H1 (cell line): ENCODE data around the gene MBP.

ENCODE experiments used
- CEBPB ChIP-seq: IDR thresholded peaks from 2 replicates; pipeline ENCODE4 v1.6.1; 2012; ENCODE audit warnings: low read depth, low read length
- CTCF ChIP-seq, 3 experiments: IDR thresholded peaks; 1 replicate in 2 of 3; 2 replicates in 1 of 3; pipeline versions ENCODE4 v1.5.1 to v1.6.1; 2011; ENCODE audit warnings: low read length in 3 of 3, mild to moderate bottlenecking in 3 of 3, inconsistent platforms in 2 of 3, low read depth in 1 of 3, moderate library complexity in 1 of 3; ENCODE audit not compliant: insufficient read depth in 1 of 3; ENCODE audit errors: control extremely low read depth in 1 of 3
- HDAC2 ChIP-seq, 2 experiments: fragments of 300-600 bp in 1 of 2; sonication (generic) in 1 of 2; IDR thresholded peaks; 2 replicates each; pipeline ENCODE4 v1.6.1; 2011 to 2012; ENCODE audit warnings: low read depth in 2 of 2, low read length in 2 of 2, mild to moderate bottlenecking in 2 of 2, moderate library complexity in 2 of 2, borderline replicate concordance in 1 of 2, inconsistent platforms in 1 of 2
- HDAC6 ChIP-seq: IDR thresholded peaks from one replicate; pipeline ENCODE4 v1.7.1; 2012; ENCODE audit warnings: low read depth, mild to moderate bottlenecking, inconsistent platforms, low read length, moderate library complexity
- KDM4A ChIP-seq: IDR thresholded peaks from one replicate; pipeline ENCODE4 v1.7.1; 2012; ENCODE audit warnings: low read depth, mild to moderate bottlenecking, moderate library complexity, low read length, inconsistent platforms; ENCODE audit not compliant: severe bottlenecking
- POLR2A ChIP-seq, 2 experiments: IDR thresholded peaks; 1 replicate in 1 of 2; 2 replicates in 1 of 2; pipeline ENCODE4 v1.6.1; 2011; ENCODE audit warnings: low read depth in 2 of 2, low read length in 2 of 2, mild to moderate bottlenecking in 2 of 2; ENCODE audit errors: control extremely low read depth in 1 of 2
- SIN3A ChIP-seq, 2 experiments: IDR thresholded peaks in 1 of 2; conservative IDR thresholded peaks in 1 of 2; 2 replicates each; pipeline ENCODE4 v1.6.1; 2011 to 2012; ENCODE audit warnings: low read length in 2 of 2, improper control_type of control experiment in 1 of 2, low read depth in 1 of 2, mild to moderate bottlenecking in 1 of 2
- SIX5 ChIP-seq: IDR thresholded peaks from 2 replicates; pipeline ENCODE4 v1.6.1; 2011; ENCODE audit warnings: mild to moderate bottlenecking, low read depth, low read length
- SP2 ChIP-seq: IDR thresholded peaks from 2 replicates; pipeline ENCODE4 v1.6.1; 2012; ENCODE audit warnings: mild to moderate bottlenecking, low read length, inconsistent platforms
- SP4 ChIP-seq: IDR thresholded peaks from 2 replicates; pipeline ENCODE4 v1.6.1; 2012; ENCODE audit warnings: low read length, inconsistent platforms
- TCF12 ChIP-seq: IDR thresholded peaks from 2 replicates; pipeline ENCODE4 v1.6.1; 2011; ENCODE audit warnings: low read depth, mild to moderate bottlenecking, low read length

- TF ChIP-seq HDAC2 (IDR thresholded peaks at IDR 0.05; ENCODE audit: borderline replicate concordance in 1 of 2, low read depth in 2 of 2, low read length in 2 of 2) (no peak), HDAC6 (no peak), CTCF (IDR thresholded peaks at IDR 0.05; ENCODE audit: control extremely low read depth in 1 of 3, insufficient read depth in 1 of 3, low read depth in 1 of 3, low read length in 3 of 3) (no peak), SIX5 (no peak), SIN3A (conservative IDR thresholded peaks at IDR 0.05 in 1 of 2, IDR thresholded peaks at IDR 0.05 in 1 of 2; ENCODE audit: low read depth in 1 of 2, low read length in 2 of 2) (no peak), TCF12 (no peak), CEBPB (no peak), KDM4A (no peak), SP4 (no peak), SP2 (no peak), POLR2A (IDR thresholded peaks at IDR 0.05; ENCODE audit: control extremely low read depth in 1 of 2, low read depth in 2 of 2, low read length in 2 of 2) (no peak)
Measured at GRCh38 chr18:76993573-76993972, 139.0 kb downstream of the MBP start.
